Neural cell (in vitro differentiated cells): ENCODE measurements around the gene TAF3. TPM values are rescaled to one million over a fixed set of nuclear protein-coding genes. Genes with fewer than 3 reads are reported as not detected.

Experiments used
- H2AFZ ChIP-seq: fragments of 200-600, 300-800 bp; sonication (generic), shearing (Covaris generic); 2 replicates; pipeline ENCODE4 v1.6.0; 2014; ENCODE audit warnings: low read depth, mild to moderate bottlenecking, antibody characterized with exemption, low read length, moderate library complexity
- H3F3A ChIP-seq: fragments of 200-600 bp; shearing (Covaris generic); 2 replicates; pipeline ENCODE4 v1.6.1; 2016; ENCODE audit warnings: mild to moderate bottlenecking, moderate library complexity, mixed read lengths, antibody characterized with exemption, low read length; ENCODE audit not compliant: insufficient read depth, poor library complexity, severe bottlenecking
- H3K27ac ChIP-seq: fragments of 200-600, 300-800 bp; sonication (generic), shearing (Covaris generic); 2 replicates; pipeline ENCODE4 v1.5.1; 2014; ENCODE audit warnings: mild to moderate bottlenecking, low read length, moderate library complexity
- H3K27me3 ChIP-seq: fragments of 300-800, 200-600 bp; sonication (generic), shearing (Covaris generic); 2 replicates; pipeline ENCODE4 v1.6.0; 2014; ENCODE audit warnings: mild to moderate bottlenecking, low read depth, low read length, moderate library complexity; ENCODE audit not compliant: insufficient read depth
- H3K36me3 ChIP-seq: fragments of 300-800, 200-600 bp; sonication (generic), shearing (Covaris generic); 2 replicates; pipeline ENCODE4 v1.5.1; 2014; ENCODE audit warnings: mild to moderate bottlenecking, antibody characterized with exemption, low read length, moderate library complexity; ENCODE audit not compliant: insufficient read depth
- H3K4me2 ChIP-seq: fragments of 300-800, 200-600 bp; sonication (generic), shearing (Covaris generic); 2 replicates; pipeline ENCODE4 v1.6.0; 2014; ENCODE audit warnings: mild to moderate bottlenecking, low read length
- H3K4me3 ChIP-seq: fragments of 300-800, 200-600 bp; sonication (generic), shearing (Covaris generic); 2 replicates; pipeline ENCODE4 v1.5.1; 2014; ENCODE audit warnings: mild to moderate bottlenecking, low read length, moderate library complexity
- H3K79me2 ChIP-seq: fragments of 200-600 bp; shearing (Covaris generic); replicated peaks from 2 replicates; pipeline ENCODE4 v1.6.0; 2014; ENCODE audit warnings: mild to moderate bottlenecking, low read length, moderate library complexity; ENCODE audit not compliant: insufficient read depth
- H3K9ac ChIP-seq: fragments of 300-800, 200-600 bp; sonication (generic), shearing (Covaris generic); 2 replicates; pipeline ENCODE4 v1.6.1; 2016; ENCODE audit warnings: mild to moderate bottlenecking, low read length, mixed read lengths
- H3K9me2 ChIP-seq: fragments of 200-600 bp; shearing (Covaris generic); 2 replicates; pipeline ENCODE4 v1.6.1; 2016; ENCODE audit warnings: mild to moderate bottlenecking, low read length, mixed read lengths; ENCODE audit not compliant: insufficient read depth
- H3K9me3 ChIP-seq: fragments of 200-600, 300-800 bp; sonication (generic), shearing (Covaris generic); 2 replicates; pipeline ENCODE4 v1.6.1; 2016; ENCODE audit warnings: mild to moderate bottlenecking, mixed run types, low read length, moderate library complexity, mixed read lengths
- H4K20me1 ChIP-seq: fragments of 200-600 bp; shearing (Covaris generic); 2 replicates; pipeline ENCODE4 v1.6.1; 2016; ENCODE audit warnings: mild to moderate bottlenecking, mixed run types; ENCODE audit not compliant: insufficient read depth
- EP300 ChIP-seq: fragments of 450-650 bp; conservative IDR thresholded peaks from 2 replicates; pipeline ENCODE4 v1.6.1; 2014; ENCODE audit warnings: antibody characterized with exemption, mild to moderate bottlenecking, moderate library complexity; ENCODE audit not compliant: poor library complexity, severe bottlenecking
- EZH2 ChIP-seq: fragments of 200-600, 300-800 bp; shearing (Covaris generic), sonication (generic); IDR thresholded peaks from 2 replicates; pipeline ENCODE4 v1.6.1; 2014; ENCODE audit warnings: antibody characterized with exemption, low read length, borderline replicate concordance, mild to moderate bottlenecking; ENCODE audit not compliant: insufficient read depth, poor library complexity, severe bottlenecking
- MXI1 ChIP-seq: fragments of 450-650 bp; conservative IDR thresholded peaks from 2 replicates; pipeline ENCODE4 v1.6.1; 2014; ENCODE audit warnings: antibody characterized with exemption, mild to moderate bottlenecking; ENCODE audit not compliant: poor library complexity, severe bottlenecking
- POLR2AphosphoS5 ChIP-seq: IDR thresholded peaks from 2 replicates; pipeline ENCODE4 v1.6.1; 2012
- RAD21 ChIP-seq: fragments of 450-650 bp; conservative IDR thresholded peaks from 2 replicates; pipeline ENCODE4 v1.6.1; 2014; ENCODE audit warnings: antibody characterized with exemption, mild to moderate bottlenecking, moderate library complexity
- SMC3 ChIP-seq: fragments of 450-650 bp; conservative IDR thresholded peaks from 2 replicates; pipeline ENCODE4 v1.6.1; 2014; ENCODE audit warnings: antibody characterized with exemption, mild to moderate bottlenecking, moderate library complexity; ENCODE audit not compliant: poor library complexity
- TAF1 ChIP-seq: IDR thresholded peaks from 2 replicates; pipeline ENCODE4 v1.6.1; 2012; ENCODE audit warnings: low read depth
- polyA plus RNA-seq: library from polyadenylated mRNA; depleted of rRNA; stranded (reverse); fragments of >200 nt; gene quantifications from 2 replicates; pipeline ENCODE4 v1.2.3, GENCODE V29; 2014
- TF ChIP-seq, protein P1 (sequence below): fragments of 450-650 bp; IDR thresholded peaks from 2 replicates; pipeline ENCODE4 v1.5.1; 2014; ENCODE audit warnings: antibody characterized with exemption, mild to moderate bottlenecking, moderate library complexity; ENCODE audit not compliant: poor library complexity, severe bottlenecking
- TF ChIP-seq, protein P2 (sequence below): IDR thresholded peaks from 2 replicates; pipeline ENCODE4 v1.6.1; 2012; ENCODE audit warnings: borderline replicate concordance

The TAF3 gene
- polyA plus RNA-seq, 1 donor from 2014 or later: 2.0 TPM

DNA sequence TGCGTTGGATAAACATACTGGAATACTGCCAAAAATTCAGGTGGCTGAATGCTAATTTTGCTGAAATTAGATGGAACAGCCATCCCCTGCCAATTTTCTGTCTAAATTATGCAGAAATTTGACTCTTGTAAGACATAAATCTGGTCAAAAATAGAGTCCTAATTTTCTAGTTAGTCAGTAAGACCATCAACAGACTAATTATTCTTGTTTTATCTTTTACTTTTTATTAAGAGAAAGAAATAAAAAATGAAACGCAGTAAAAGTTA is 125.8 kb downstream of the TAF3 start:
- Histone ChIP-seq H3K9ac (no peak overlapping the region), H4K20me1 (no peaks in the 10 kb centered on the region), H3K27ac (no peak overlapping the region), H3K9me2 (no peaks in the 10 kb centered on the region), H3K36me3 (no peaks in the 10 kb centered on the region), H3K9me3 (no peaks in the 10 kb centered on the region), H3K79me2 (no peaks in the 10 kb centered on the region), H2AFZ (no peak overlapping the region), H3F3A (no peaks in the 10 kb centered on the region), H3K4me3 (no peak overlapping the region), H3K27me3 (no peaks in the 10 kb centered on the region), H3K4me2 (no peak overlapping the region)
- TF ChIP-seq EZH2 (no peak), RAD21 (no peak), TAF1 (no peak), EP300 (no peak), MXI1 (no peak), SMC3 (no peak)
- TF ChIP-seq, protein P1, sequence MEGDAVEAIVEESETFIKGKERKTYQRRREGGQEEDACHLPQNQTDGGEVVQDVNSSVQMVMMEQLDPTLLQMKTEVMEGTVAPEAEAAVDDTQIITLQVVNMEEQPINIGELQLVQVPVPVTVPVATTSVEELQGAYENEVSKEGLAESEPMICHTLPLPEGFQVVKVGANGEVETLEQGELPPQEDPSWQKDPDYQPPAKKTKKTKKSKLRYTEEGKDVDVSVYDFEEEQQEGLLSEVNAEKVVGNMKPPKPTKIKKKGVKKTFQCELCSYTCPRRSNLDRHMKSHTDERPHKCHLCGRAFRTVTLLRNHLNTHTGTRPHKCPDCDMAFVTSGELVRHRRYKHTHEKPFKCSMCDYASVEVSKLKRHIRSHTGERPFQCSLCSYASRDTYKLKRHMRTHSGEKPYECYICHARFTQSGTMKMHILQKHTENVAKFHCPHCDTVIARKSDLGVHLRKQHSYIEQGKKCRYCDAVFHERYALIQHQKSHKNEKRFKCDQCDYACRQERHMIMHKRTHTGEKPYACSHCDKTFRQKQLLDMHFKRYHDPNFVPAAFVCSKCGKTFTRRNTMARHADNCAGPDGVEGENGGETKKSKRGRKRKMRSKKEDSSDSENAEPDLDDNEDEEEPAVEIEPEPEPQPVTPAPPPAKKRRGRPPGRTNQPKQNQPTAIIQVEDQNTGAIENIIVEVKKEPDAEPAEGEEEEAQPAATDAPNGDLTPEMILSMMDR: no peak
- TF ChIP-seq, protein P2, sequence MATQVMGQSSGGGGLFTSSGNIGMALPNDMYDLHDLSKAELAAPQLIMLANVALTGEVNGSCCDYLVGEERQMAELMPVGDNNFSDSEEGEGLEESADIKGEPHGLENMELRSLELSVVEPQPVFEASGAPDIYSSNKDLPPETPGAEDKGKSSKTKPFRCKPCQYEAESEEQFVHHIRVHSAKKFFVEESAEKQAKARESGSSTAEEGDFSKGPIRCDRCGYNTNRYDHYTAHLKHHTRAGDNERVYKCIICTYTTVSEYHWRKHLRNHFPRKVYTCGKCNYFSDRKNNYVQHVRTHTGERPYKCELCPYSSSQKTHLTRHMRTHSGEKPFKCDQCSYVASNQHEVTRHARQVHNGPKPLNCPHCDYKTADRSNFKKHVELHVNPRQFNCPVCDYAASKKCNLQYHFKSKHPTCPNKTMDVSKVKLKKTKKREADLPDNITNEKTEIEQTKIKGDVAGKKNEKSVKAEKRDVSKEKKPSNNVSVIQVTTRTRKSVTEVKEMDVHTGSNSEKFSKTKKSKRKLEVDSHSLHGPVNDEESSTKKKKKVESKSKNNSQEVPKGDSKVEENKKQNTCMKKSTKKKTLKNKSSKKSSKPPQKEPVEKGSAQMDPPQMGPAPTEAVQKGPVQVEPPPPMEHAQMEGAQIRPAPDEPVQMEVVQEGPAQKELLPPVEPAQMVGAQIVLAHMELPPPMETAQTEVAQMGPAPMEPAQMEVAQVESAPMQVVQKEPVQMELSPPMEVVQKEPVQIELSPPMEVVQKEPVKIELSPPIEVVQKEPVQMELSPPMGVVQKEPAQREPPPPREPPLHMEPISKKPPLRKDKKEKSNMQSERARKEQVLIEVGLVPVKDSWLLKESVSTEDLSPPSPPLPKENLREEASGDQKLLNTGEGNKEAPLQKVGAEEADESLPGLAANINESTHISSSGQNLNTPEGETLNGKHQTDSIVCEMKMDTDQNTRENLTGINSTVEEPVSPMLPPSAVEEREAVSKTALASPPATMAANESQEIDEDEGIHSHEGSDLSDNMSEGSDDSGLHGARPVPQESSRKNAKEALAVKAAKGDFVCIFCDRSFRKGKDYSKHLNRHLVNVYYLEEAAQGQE: no peak

DNA sequence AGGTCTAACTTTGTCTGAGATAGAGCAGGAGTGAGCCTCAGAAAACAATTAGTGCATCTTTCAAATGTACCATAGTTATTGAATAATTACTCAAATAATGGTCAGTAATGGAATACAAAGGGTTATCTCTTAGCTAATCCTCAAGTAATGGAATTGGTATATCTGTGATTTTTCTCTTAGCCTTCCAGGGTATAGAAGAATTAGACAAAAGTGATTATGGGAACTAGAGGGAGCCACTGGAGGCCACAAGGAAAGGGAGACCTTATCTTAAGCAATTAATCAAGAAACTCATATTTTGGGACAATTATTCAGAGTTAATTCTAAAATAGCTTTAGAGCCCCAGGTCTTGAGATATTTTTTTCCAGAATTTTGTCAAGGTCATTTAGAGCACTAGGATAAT is 126.2 kb downstream of the TAF3 start:
- Histone ChIP-seq H3K27me3 (no peaks in the 10 kb centered on the region), H3F3A (no peaks in the 10 kb centered on the region), H3K9me3 (no peaks in the 10 kb centered on the region), H3K4me2 (no peak overlapping the region), H3K9ac (no peak overlapping the region), H3K36me3 (no peaks in the 10 kb centered on the region), H3K27ac (no peak overlapping the region), H3K9me2 (no peaks in the 10 kb centered on the region), H2AFZ (no peak overlapping the region), H3K79me2 (no peaks in the 10 kb centered on the region), H3K4me3 (no peak overlapping the region), H4K20me1 (no peaks in the 10 kb centered on the region)
- TF ChIP-seq, protein P2: no peak
- TF ChIP-seq TAF1 (no peak), EP300 (no peak), RAD21 (no peak), MXI1 (no peak), SMC3 (no peak), POLR2AphosphoS5 (no peak), EZH2 (no peak)
- TF ChIP-seq, protein P1: no peak
